Epithelial cell of umbilical artery (primary cell): ENCODE data around the gene SART1. TPM values are rescaled to one million over a fixed set of nuclear protein-coding genes. Genes with fewer than 3 reads are reported as not detected.

Experiments
- total RNA-seq: library from RNA; depleted of rRNA; stranded (reverse); fragments of >200 nt; gene quantifications from 2 replicates; pipeline ENCODE4 v1.2.3, GENCODE V29; 2014

The SART1 gene
- 33.5 and 74.5 TPM in 2 replicates for total RNA-seq

GRCh38 chr11:65961267-65962140 is at the start of gene SART1:
Gene SART1 (plus strand): TSS chr11:65961734. CDS start chr11:65961781, 47 bp downstream.

GRCh38 chr11:65918211-65919140 is 43.1 kb upstream of the SART1 start, which contains the start of gene C11orf68:
Gene C11orf68 (minus strand): TSS chr11:65919062. CDS start chr11:65919031, 31 bp downstream.

GRCh38 chr11:65919141-65919572 is 42.4 kb upstream of the SART1 start, which contains the start of gene DRAP1:
Gene DRAP1 (plus strand): TSS chr11:65919426. CDS start chr11:65919502, 76 bp downstream.

GRCh38 chr11:65945430-65945911 is 16.1 kb upstream of the SART1 start, which contains the start of gene TSGA10IP:
Gene TSGA10IP (plus strand): TSS chr11:65945480. CDS start chr11:65945676, 196 bp downstream.

GRCh38 chr11:66001942-66002647 is 40.6 kb downstream of the SART1 start, which contains the start of the genes BANF1 and EIF1AD:
Gene BANF1 (plus strand): TSS chr11:66002503. CDS start chr11:66003251, 748 bp downstream.
Gene EIF1AD (minus strand): TSS chr11:66002157. CDS start chr11:66000389, 1,768 bp downstream.

GRCh38 chr11:66011785-66012303 is 50.3 kb downstream of the SART1 start, which contains the start of gene CST6:
Gene CST6 (plus strand): TSS chr11:66012008. CDS start chr11:66012045, 37 bp downstream.

GRCh38 chr11:66026017-66026529 is 64.5 kb downstream of the SART1 start, which contains the start of gene CATSPER1:
Gene CATSPER1 (minus strand): TSS chr11:66026479. CDS start chr11:66026379, 100 bp downstream.

Other genes starting within 250 kb of the SART1 start
- 31.8 and 35.4 TPM in 2 replicates for gene KAT5, start 249.5 kb upstream of the SART1 start, total RNA-seq
- 77.0 and 111 TPM in 2 replicates for gene RNASEH2C, start 240.9 kb upstream of the SART1 start, total RNA-seq
- gene AP5B1, start 180.8 kb upstream of the SART1 start, total RNA-seq = 6.8 and 8.1 TPM in 2 replicates
- gene OVOL1, start 174.7 kb upstream of the SART1 start, total RNA-seq = not detected in 2 replicates
- 1.9 TPM in 1 of 2 replicates, not detected in the other for gene SNX32, start 127.8 kb upstream of the SART1 start, total RNA-seq
- 1,095 and 1,455 TPM in 2 replicates for gene CFL1, start 103.6 kb upstream of the SART1 start, total RNA-seq
- 47.4 and 53.3 TPM in 2 replicates for gene MUS81, start 101.3 kb upstream of the SART1 start, total RNA-seq
- gene EFEMP2, start 88.9 kb upstream of the SART1 start, total RNA-seq = 15.3 and 20.5 TPM in 2 replicates
- gene CTSW, start 81.9 kb upstream of the SART1 start, total RNA-seq = not detected in 2 replicates
- gene FIBP, start 73.3 kb upstream of the SART1 start, total RNA-seq = 133 and 257 TPM in 2 replicates
- 195 and 218 TPM in 2 replicates for gene CCDC85B, start 71.1 kb upstream of the SART1 start, total RNA-seq
- 12.7 and 20.2 TPM in 2 replicates for gene FOSL1, start 61.3 kb upstream of the SART1 start, total RNA-seq
- gene C11orf68, start 42.7 kb upstream of the SART1 start, total RNA-seq = 13.3 and 15.7 TPM in 2 replicates
- gene DRAP1, start 42.3 kb upstream of the SART1 start, total RNA-seq = 114 and 131 TPM in 2 replicates
- not detected in 2 replicates for gene TSGA10IP, start 16.3 kb upstream of the SART1 start, total RNA-seq
- 30.2 and 45.1 TPM in 2 replicates for gene EIF1AD, start 40.4 kb downstream of the SART1 start, total RNA-seq
- 28.6 and 41.9 TPM in 2 replicates for gene BANF1, start 40.8 kb downstream of the SART1 start, total RNA-seq
- not detected in 2 replicates for gene CST6, start 50.3 kb downstream of the SART1 start, total RNA-seq
- under 0.01 and 0.61 TPM in 2 replicates for gene CATSPER1, start 64.7 kb downstream of the SART1 start, total RNA-seq
- gene GAL3ST3, start 87.4 kb downstream of the SART1 start, total RNA-seq = not detected in 2 replicates
- 99.4 and 114 TPM in 2 replicates for gene SF3B2, start 90.6 kb downstream of the SART1 start, total RNA-seq
- gene PACS1, start 108.5 kb downstream of the SART1 start, total RNA-seq = 12.7 and 17.8 TPM in 2 replicates